Measurements from ENCODE around the gene NACC1.

- TF ChIP-seq POLR2A (IDR thresholded peaks at IDR 0.05; ENCODE audit: control extremely low read depth in 1 of 2, low read depth in 2 of 2, low read length in 2 of 2) (no peak), POLR2AphosphoS5 (IDR thresholded peaks at IDR 0.05; ENCODE audit: low read depth, low read length) (no peak), CTCF (IDR thresholded peaks at IDR 0.05; ENCODE audit: control extremely low read depth in 1 of 3, insufficient read depth in 1 of 3, low read depth in 1 of 3, low read length in 3 of 3) (no peak), CREB1 (IDR thresholded peaks at IDR 0.05) (no peak), RAD21 (IDR thresholded peaks at IDR 0.05 in 1 of 2, conservative IDR thresholded peaks at IDR 0.05 in 1 of 2; ENCODE audit: low read depth in 2 of 2, low read length in 2 of 2) (no peak), NRF1 (IDR thresholded peaks at IDR 0.05; ENCODE audit: low read depth, low read length) (no peak), TAF7 (optimal IDR thresholded peaks at IDR 0.05; ENCODE audit: borderline replicate concordance, low read depth, low read length) (no peak), BRCA1 (IDR thresholded peaks at IDR 0.05; ENCODE audit: low read depth, low read length) (no peak), ATF3 (IDR thresholded peaks at IDR 0.05; ENCODE audit: insufficient read depth, low read depth, low read length) (no peak), KDM5A (IDR thresholded peaks at IDR 0.05; ENCODE audit: low read length) (no peak), EZH2 (IDR thresholded peaks at IDR 0.05; ENCODE audit: low read depth, low read length, severe bottlenecking) (no peak)
Measured at GRCh38 chr19:13138916-13139198, 20.8 kb downstream of the NACC1 start.

Measured in H1 (cell line).